ENCODE measurements around the gene TMEM184C.

GRCh38 chr4:147581606-147582350, 35.4 kb upstream of the TMEM184C start:
- TF ChIP-seq RAD21 (IDR thresholded peaks at IDR 0.05; ENCODE audit: low read depth) (no peak), POLR2A (IDR thresholded peaks at IDR 0.05; ENCODE audit: borderline replicate concordance, extremely low read depth, insufficient read depth, insufficient read length) (no peak), CTCF (IDR thresholded peaks at IDR 0.05 in 2 of 3, conservative IDR thresholded peaks at IDR 0.05 in 1 of 3; ENCODE audit: borderline replicate concordance in 1 of 3, insufficient read depth in 1 of 3, low read depth in 2 of 3, low read length in 2 of 3) (no peak), JUND (IDR thresholded peaks at IDR 0.05) (no peak), MAX (IDR thresholded peaks at IDR 0.05) (no peak)
